Cardiac fibroblast (primary cell): Measurements from ENCODE around the gene SLC9A4.

Source experiments
- DNase-seq, 2 donors: peaks; one replicate each; pipeline versions ENCODE4 v3.0.0 to v3.0.0-alpha.2; 2010; ENCODE audit warnings: low read depth in 2 of 2
- H3K4me3 ChIP-seq, 2 donors: replicated peaks in 1 of 2; 1 replicate in 1 of 2; 2 replicates in 1 of 2; pipeline ENCODE4 v1.5.1; 2011; ENCODE audit warnings: low read depth in 2 of 2, low read length in 2 of 2, mild to moderate bottlenecking in 2 of 2, moderate library complexity in 1 of 2
- CTCF ChIP-seq: IDR thresholded peaks from one replicate; pipeline ENCODE4 v1.5.1; 2011; ENCODE audit warnings: low read depth, mild to moderate bottlenecking, low read length, inconsistent platforms

Gene SLC9A4

DNA sequence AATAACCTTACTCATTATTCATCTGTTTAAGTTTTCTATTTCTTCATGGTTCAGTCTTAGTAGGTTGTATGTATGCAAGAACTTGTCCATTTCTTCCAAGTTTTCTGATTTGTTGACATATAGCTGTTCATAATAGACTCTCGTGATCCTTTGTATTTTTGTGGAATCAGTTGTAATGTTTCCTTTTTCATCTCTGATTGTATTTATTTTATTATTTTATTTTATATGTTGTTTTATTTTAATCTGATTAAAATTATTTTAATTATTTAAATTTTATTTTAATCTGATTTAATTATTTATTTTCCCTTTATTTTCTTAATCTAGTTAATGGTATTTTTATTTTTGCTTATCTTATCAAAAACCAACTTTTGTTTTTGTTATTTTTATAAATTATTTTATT lies 102.9 kb downstream of the SLC9A4 start:
- no peak overlapping the region for H3K4me3 ChIP-seq
- no peak for TF ChIP-seq CTCF
- no peak for DNase-seq

DNA sequence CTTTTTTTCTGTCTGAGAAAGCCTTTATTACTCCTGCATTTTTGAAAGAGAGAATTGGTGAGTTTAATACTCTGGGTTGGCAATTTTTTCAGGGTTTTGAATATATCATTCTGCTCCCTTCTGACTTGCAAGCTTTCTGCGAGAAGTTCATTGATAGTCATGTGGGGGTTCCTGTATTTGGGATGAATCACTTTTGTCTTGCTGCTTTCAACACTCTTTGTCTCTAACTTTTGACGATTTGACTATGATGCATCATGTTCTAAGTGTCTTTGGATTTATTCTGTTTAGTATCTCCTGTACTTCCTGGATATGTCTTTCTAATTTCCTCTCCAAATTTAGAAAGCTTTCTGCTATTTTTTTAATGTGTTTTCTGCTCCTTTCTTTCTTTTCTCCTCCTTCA lies 105.3 kb downstream of the SLC9A4 start:
- no peak for TF ChIP-seq CTCF
- H3K4me3 ChIP-seq, result no peak overlapping the region
- no peak for DNase-seq

- DNase-seq, result no peak
- no peak overlapping the region for H3K4me3 ChIP-seq
- TF ChIP-seq CTCF, result no peak
Observed at GRCh38 chr2:102581911-102582310, 108.9 kb downstream of the SLC9A4 start.

- TF ChIP-seq CTCF, result no peak
Observed at GRCh38 chr2:102582845-102583244, 109.8 kb downstream of the SLC9A4 start.

More at GRCh38 chr2:102582845-102583244, 109.8 kb downstream of the SLC9A4 start:
- DNase-seq, result no peak
- H3K4me3 ChIP-seq, result no peak overlapping the region
